ENCODE results near the gene CLDN3. TPM values are rescaled to one million over a fixed set of nuclear protein-coding genes. Genes with fewer than 3 reads are reported as not detected.

CLDN3 gene, protein sequence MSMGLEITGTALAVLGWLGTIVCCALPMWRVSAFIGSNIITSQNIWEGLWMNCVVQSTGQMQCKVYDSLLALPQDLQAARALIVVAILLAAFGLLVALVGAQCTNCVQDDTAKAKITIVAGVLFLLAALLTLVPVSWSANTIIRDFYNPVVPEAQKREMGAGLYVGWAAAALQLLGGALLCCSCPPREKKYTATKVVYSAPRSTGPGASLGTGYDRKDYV
- 5.9 and 11.0 TPM in 2 replicates for total RNA-seq
- polyA plus RNA-seq = 5.6 and 11.2 TPM in 2 replicates

DNA sequence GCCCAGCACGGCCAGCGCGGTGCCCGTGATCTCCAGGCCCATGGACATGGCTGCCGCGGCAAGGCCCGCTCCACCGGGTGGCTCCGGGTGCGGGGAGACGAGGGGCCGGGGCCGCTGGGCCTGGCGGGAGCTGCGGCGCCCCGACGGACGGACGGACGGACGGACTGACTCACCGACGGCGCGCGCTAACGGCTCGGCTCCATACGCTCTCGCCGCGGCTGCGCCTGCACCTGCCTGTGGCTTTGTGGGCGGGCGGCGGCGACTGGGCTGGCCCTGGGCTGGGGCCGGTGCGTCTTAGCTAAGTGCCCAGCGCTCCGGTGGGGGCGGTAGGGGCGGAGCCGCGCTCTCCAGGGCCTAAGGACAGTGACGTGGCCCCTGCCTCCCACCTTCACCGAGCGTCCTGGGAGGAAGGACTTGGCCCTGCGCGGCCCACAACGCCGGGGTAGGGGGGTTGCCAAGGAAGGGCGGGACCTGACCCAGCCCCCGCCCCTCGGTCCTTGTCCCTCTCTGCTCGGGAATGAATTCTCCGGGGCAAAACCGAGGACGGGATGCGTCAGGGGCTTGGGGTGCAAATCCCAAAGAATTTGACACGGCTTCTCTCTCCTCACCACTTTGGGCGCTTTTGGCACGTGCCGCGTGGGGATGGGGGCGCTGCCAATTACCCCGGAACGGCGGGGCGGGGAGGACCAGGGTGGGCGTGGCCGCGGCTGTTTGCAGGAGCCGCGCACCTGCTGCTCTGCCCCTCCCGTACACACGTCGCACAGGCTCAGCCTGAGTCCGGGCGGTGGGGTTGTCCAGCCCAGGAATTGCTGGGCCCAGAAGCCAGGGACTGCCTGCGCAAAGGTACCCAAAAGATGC is at the start of gene CLDN3:
TSS of gene CLDN3 (minus strand) at position 269 of the 858 bp plus-strand sequence. CDS start at position 48, 221 bp downstream.
- Histone ChIP-seq H3K9me3 (ENCODE audit: low read depth) (no peaks in the 10 kb centered on the region), H3K36me3 (no peaks in the 10 kb centered on the region), H3K4me1 (ENCODE audit: low read depth) (no peaks in the 10 kb centered on the region), H3K4me3 (peak within 1 kb of the TSS; percentile 39), H3K27ac (no peak within 1 kb of the TSS), H3K27me3 (peaks cover 42% of the 10 kb centered on the region)
- TF ChIP-seq, protein P1, sequence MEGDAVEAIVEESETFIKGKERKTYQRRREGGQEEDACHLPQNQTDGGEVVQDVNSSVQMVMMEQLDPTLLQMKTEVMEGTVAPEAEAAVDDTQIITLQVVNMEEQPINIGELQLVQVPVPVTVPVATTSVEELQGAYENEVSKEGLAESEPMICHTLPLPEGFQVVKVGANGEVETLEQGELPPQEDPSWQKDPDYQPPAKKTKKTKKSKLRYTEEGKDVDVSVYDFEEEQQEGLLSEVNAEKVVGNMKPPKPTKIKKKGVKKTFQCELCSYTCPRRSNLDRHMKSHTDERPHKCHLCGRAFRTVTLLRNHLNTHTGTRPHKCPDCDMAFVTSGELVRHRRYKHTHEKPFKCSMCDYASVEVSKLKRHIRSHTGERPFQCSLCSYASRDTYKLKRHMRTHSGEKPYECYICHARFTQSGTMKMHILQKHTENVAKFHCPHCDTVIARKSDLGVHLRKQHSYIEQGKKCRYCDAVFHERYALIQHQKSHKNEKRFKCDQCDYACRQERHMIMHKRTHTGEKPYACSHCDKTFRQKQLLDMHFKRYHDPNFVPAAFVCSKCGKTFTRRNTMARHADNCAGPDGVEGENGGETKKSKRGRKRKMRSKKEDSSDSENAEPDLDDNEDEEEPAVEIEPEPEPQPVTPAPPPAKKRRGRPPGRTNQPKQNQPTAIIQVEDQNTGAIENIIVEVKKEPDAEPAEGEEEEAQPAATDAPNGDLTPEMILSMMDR (IDR thresholded peaks at IDR 0.05; ENCODE audit: low read depth, low read length) = no peak
- DNase-seq (ENCODE audit: low read depth in 1 of 2, low spot score in 1 of 2) = peak in 1 of 2 donors; percentile 76

DNA sequence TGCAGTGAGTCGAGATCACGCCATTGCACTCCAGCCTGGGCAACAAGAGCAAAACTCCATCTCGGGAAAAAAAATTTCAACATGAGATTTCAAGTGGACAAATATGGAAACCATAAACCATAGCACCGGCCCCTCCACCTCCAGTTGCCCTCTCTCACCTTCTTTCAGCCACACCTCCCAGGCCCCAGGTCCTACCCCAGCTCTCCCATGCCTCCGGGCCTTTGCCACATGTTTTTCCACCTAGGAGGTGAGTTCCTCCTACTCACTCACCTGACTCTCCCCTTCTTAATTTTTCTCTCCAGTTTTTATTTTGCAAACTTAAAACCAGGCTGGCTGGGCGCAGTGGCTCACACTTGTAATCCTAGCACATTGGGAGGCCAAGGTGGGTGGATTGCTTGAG is 47.1 kb upstream of the CLDN3 start:
- H3K9me3 ChIP-seq (ENCODE audit: low read depth) = no peaks in the 10 kb centered on the region
- DNase-seq (ENCODE audit: low read depth in 1 of 2, low spot score in 1 of 2) = no peak
- H3K27ac ChIP-seq = no peak overlapping the region
- H3K4me3 ChIP-seq = no peak overlapping the region
- no peaks in the 10 kb centered on the region for H3K36me3 ChIP-seq
- no peaks in the 10 kb centered on the region for H3K27me3 ChIP-seq
- H3K4me1 ChIP-seq (ENCODE audit: low read depth) = no peaks in the 10 kb centered on the region
- TF ChIP-seq, protein P1 (IDR thresholded peaks at IDR 0.05; ENCODE audit: low read depth, low read length) = no peak

DNA sequence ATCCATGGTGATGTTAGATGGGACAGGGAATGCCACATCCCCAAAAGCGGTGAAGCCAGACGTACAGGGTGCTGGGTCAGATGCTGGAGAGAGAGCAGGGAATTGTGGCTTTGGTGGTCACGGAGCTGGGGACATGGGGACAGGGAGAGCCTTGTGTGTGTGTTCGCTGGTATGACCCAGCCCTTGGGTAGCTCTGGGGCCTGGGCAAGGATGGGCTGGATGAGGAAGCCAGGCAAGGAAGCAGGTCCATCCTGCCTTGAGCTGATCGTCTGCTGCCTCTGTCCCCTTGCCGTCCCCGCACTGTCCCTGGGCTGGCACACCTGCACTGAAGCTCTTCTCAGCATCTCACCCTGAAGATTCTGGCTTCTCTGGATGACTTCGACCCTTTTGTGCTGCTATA is 45.4 kb upstream of the CLDN3 start:
- Histone ChIP-seq H3K27ac (no peak overlapping the region), H3K4me1 (ENCODE audit: low read depth) (no peaks in the 10 kb centered on the region), H3K9me3 (ENCODE audit: low read depth) (no peaks in the 10 kb centered on the region), H3K27me3 (no peaks in the 10 kb centered on the region), H3K4me3 (no peak overlapping the region), H3K36me3 (no peaks in the 10 kb centered on the region)
- DNase-seq (ENCODE audit: low read depth in 1 of 2, low spot score in 1 of 2) = no peak
- TF ChIP-seq, protein P1 (IDR thresholded peaks at IDR 0.05; ENCODE audit: low read depth, low read length) = no peak

DNA sequence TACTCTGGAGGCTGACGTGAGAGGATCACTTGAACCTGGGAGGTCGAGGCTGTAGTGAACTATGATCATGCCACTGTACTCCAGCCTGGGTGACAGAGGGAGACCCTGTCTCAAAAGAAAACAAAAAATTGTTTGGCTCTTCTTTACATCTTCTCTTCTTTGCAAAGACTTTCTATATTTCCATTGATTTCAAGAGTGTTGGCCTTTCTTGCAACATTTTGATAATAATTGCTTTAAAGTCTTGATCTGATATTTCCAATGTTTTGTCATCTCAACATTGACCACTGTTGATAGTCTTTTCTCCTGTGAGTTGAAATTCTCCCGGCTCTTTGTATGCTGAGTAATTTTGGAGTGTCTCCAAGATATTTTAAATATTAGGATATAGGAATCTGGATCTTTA is 42.9 kb upstream of the CLDN3 start:
- no peak overlapping the region for H3K4me3 ChIP-seq
- DNase-seq (ENCODE audit: low read depth in 1 of 2, low spot score in 1 of 2) = no peak
- H3K27me3 ChIP-seq = no peaks in the 10 kb centered on the region
- no peaks in the 10 kb centered on the region for H3K36me3 ChIP-seq
- H3K4me1 ChIP-seq (ENCODE audit: low read depth) = no peaks in the 10 kb centered on the region
- no peaks in the 10 kb centered on the region for H3K9me3 ChIP-seq (ENCODE audit: low read depth)
- no peak overlapping the region for H3K27ac ChIP-seq
- TF ChIP-seq, protein P1 (IDR thresholded peaks at IDR 0.05; ENCODE audit: low read depth, low read length) = no peak

DNA sequence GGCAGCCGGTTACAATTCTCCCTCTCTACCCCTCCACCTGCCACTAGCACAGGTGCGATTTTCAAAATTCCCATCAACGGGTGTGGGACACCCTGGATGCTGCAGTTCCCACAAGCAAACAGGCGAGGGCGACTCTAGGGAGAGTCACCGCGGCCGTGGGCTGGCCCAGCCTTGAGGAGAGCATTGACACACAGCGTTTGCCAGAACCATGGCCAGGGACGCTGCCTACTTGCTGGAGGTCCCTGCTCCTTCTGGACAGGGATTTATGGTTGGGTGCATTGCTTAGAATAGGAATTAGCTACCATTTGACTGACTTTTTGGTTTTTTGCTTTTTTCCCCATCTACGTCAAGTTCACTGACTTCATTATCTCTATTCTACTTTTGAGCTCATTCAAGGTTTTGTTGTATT is 41.7 kb upstream of the CLDN3 start:
- no peaks in the 10 kb centered on the region for H3K4me1 ChIP-seq (ENCODE audit: low read depth)

More for the DNA sequence above, 41.7 kb upstream of the CLDN3 start:
- no peak overlapping the region for H3K4me3 ChIP-seq
- TF ChIP-seq, protein P1 (IDR thresholded peaks at IDR 0.05; ENCODE audit: low read depth, low read length) = peak; percentile 92
- no peak overlapping the region for H3K27ac ChIP-seq
- H3K9me3 ChIP-seq (ENCODE audit: low read depth) = no peaks in the 10 kb centered on the region
- no peaks in the 10 kb centered on the region for H3K36me3 ChIP-seq
- no peaks in the 10 kb centered on the region for H3K27me3 ChIP-seq
- DNase-seq (ENCODE audit: low read depth in 1 of 2, low spot score in 1 of 2) = peak; percentile 69 to 86
